Astrocyte of the spinal cord (primary cell): ENCODE data around the gene RAB22A.

ENCODE experiments used
- DNase-seq: peaks from one replicate; pipeline ENCODE4 v3.0.0; 2011; ENCODE audit warnings: low read depth, low spot score
- H3K4me3 ChIP-seq: 2 replicates; pipeline ENCODE4 v1.5.1; 2011; ENCODE audit warnings: low read depth, mild to moderate bottlenecking, low read length, moderate library complexity
- CTCF ChIP-seq: IDR thresholded peaks from 2 replicates; pipeline ENCODE4 v1.5.1; 2012; ENCODE audit warnings: low read depth, mild to moderate bottlenecking, low read length, inconsistent platforms
- in situ Hi-C: cut with HindIII; loops from 2 replicates; pipeline ENCODE4 v1.10.0; 2017; ENCODE audit warnings: low sequenced_read_pairs

RAB22A gene

GRCh38 chr20:58287638-58288037 lies 21.9 kb upstream of the RAB22A start:
- no peak for TF ChIP-seq CTCF
- DNase-seq = no peak
- no peak overlapping the region for H3K4me3 ChIP-seq
- in situ Hi-C loops = no loop called here

GRCh38 chr20:58289143-58289542 lies 20.4 kb upstream of the RAB22A start:
- in situ Hi-C loops = no loop called here
- TF ChIP-seq CTCF = no peak

GRCh38 chr20:58293453-58293852 lies 16.1 kb upstream of the RAB22A start:
- in situ Hi-C loops = no loop called here
- no peak for TF ChIP-seq CTCF
- H3K4me3 ChIP-seq = no peak overlapping the region
- no peak for DNase-seq

More at GRCh38 chr20:58289143-58289542, 20.4 kb upstream of the RAB22A start:
- no peak overlapping the region for H3K4me3 ChIP-seq
- DNase-seq = no peak

- TF ChIP-seq CTCF = no peak
- no peak for DNase-seq
- in situ Hi-C loops = no loop called here
- H3K4me3 ChIP-seq = no peak overlapping the region
Measured at GRCh38 chr20:58294497-58295455, 14.7 kb upstream of the RAB22A start.

- in situ Hi-C loops = no loop called here
- no peak for TF ChIP-seq CTCF
- no peak overlapping the region for H3K4me3 ChIP-seq
- no peak for DNase-seq
Measured at GRCh38 chr20:58296051-58296837, 13.3 kb upstream of the RAB22A start.

GRCh38 chr20:58297394-58297793 lies 12.1 kb upstream of the RAB22A start:
- H3K4me3 ChIP-seq = no peak overlapping the region
- no peak for DNase-seq
- TF ChIP-seq CTCF = no peak
- in situ Hi-C loops = no loop called here
